ENCODE data around the gene SMIM14. TPM values are rescaled to one million over a fixed set of nuclear protein-coding genes. Genes with fewer than 3 reads are reported as not detected.

SMIM14 gene
- total RNA-seq, 1 experiment from 2014 or later = 32.3 TPM

- Mint-ChIP-seq H3K27me3 (ENCODE audit: low read depth) (no peaks in the 10 kb centered on the region), H3K9me3 (no peaks in the 10 kb centered on the region), H3K4me3 (no peak overlapping the region), H3K27ac (peak overlapping the region; percentile 34; the same call in 1 of the 2 replicates), H3K36me3 (no peaks in the 10 kb centered on the region), H3K4me1 (peaks cover 32% of the 10 kb centered on the region)
- CTCF ChIA-PET = no interaction called here
- TF ChIP-seq PRRX2 (CRISPR knock-in tag; IDR thresholded peaks at IDR 0.05) = no peak
- TF ChIP-seq FOXJ3 (CRISPR knock-in tag; IDR thresholded peaks at IDR 0.05; ENCODE audit: borderline replicate concordance) = no peak
- no peak for TF ChIP-seq ZMAT4 (CRISPR knock-in tag; IDR thresholded peaks at IDR 0.05)
- no peak for TF ChIP-seq ZNF423 (CRISPR knock-in tag; IDR thresholded peaks at IDR 0.05)
- no peak for DNase-seq (ENCODE audit: low spot score)
- POLR2A ChIA-PET = interaction anchor here (1.8 kb wide), 1 partner anchor 16 kb away, joined by 8 read pairs; the partner anchor contains the start of gene UGDH
- ATAC-seq = no peak; the same call in 1 of the 2 replicates
These were observed 95.6 kb downstream of the SMIM14 start for GRCh38 chr4:39543034-39543433.

GRCh38 chr4:39542611-39543012 lies 96.1 kb downstream of the SMIM14 start:
- ChIA-PET POLR2A (interaction anchor here (1.8 kb wide), 1 partner anchor 15 kb away, joined by 8 read pairs; the partner anchor contains the start of gene UGDH), CTCF (no interaction called here)
- no peak overlapping the region for H3K4me3 Mint-ChIP-seq
- H3K9me3 Mint-ChIP-seq = no peaks in the 10 kb centered on the region
- peak overlapping the region; percentile 34; the same call in 1 of the 2 replicates for H3K27ac Mint-ChIP-seq
- H3K27me3 Mint-ChIP-seq (ENCODE audit: low read depth) = no peaks in the 10 kb centered on the region
- H3K36me3 Mint-ChIP-seq = no peaks in the 10 kb centered on the region
- ATAC-seq = no peak
- peaks cover 32% of the 10 kb centered on the region for H3K4me1 Mint-ChIP-seq
- DNase-seq (ENCODE audit: low spot score) = no peak
- TF ChIP-seq ZNF121 (CRISPR knock-in tag; IDR thresholded peaks at IDR 0.05) (no peak), ARID4B (CRISPR knock-in tag; IDR thresholded peaks at IDR 0.05; ENCODE audit: borderline replicate concordance) (no peak), MXD4 (CRISPR knock-in tag; IDR thresholded peaks at IDR 0.05; ENCODE audit: borderline replicate concordance) (no peak)

GRCh38 chr4:39541987-39542610 lies 96.6 kb downstream of the SMIM14 start:
- Mint-ChIP-seq H3K27ac (peak overlapping the region; percentile 8; the same call in 1 of the 2 replicates), H3K4me3 (no peak overlapping the region), H3K9me3 (no peaks in the 10 kb centered on the region), H3K36me3 (no peaks in the 10 kb centered on the region), H3K27me3 (ENCODE audit: low read depth) (no peaks in the 10 kb centered on the region), H3K4me1 (peaks cover 32% of the 10 kb centered on the region)
- DNase-seq (ENCODE audit: low spot score) (no peak), ATAC-seq (no peak)
- TF ChIP-seq ATF1 (CRISPR knock-in tag; IDR thresholded peaks at IDR 0.05) = no peak
- CTCF ChIA-PET = no interaction called here
- POLR2A ChIA-PET = interaction anchor here (1.8 kb wide), 1 partner anchor 15 kb away, joined by 8 read pairs; the partner anchor contains the start of gene UGDH

- peaks cover 22% of the 10 kb centered on the region for H3K36me3 Mint-ChIP-seq
- DNase-seq (ENCODE audit: low spot score) (no peak), ATAC-seq (no peak)
- H3K27ac Mint-ChIP-seq = peak overlapping the region; percentile 35
- no peak overlapping the region for H3K4me3 Mint-ChIP-seq
- H3K27me3 Mint-ChIP-seq (ENCODE audit: low read depth) = no peaks in the 10 kb centered on the region
- H3K9me3 Mint-ChIP-seq = peaks cover 4% of the 10 kb centered on the region
- H3K4me1 Mint-ChIP-seq = peaks cover 24% of the 10 kb centered on the region
- ChIA-PET CTCF (no interaction called here), POLR2A (no interaction called here)
- no peak for TF ChIP-seq ZNF423 (CRISPR knock-in tag; IDR thresholded peaks at IDR 0.05)
- TF ChIP-seq GRHL2 (CRISPR knock-in tag; IDR thresholded peaks at IDR 0.05; ENCODE audit: insufficient replicate concordance, severe bottlenecking) = no peak
- TF ChIP-seq PREB (CRISPR knock-in tag; IDR thresholded peaks at IDR 0.05; ENCODE audit: borderline replicate concordance) = no peak
- no peak for TF ChIP-seq MAX (CRISPR knock-in tag; IDR thresholded peaks at IDR 0.05)
- no peak for TF ChIP-seq EMX1 (CRISPR knock-in tag; IDR thresholded peaks at IDR 0.05)
- no peak for TF ChIP-seq PRRX2 (CRISPR knock-in tag; IDR thresholded peaks at IDR 0.05)
- no peak for TF ChIP-seq JAZF1 (CRISPR knock-in tag; IDR thresholded peaks at IDR 0.05)
- TF ChIP-seq ELF4 (CRISPR knock-in tag; IDR thresholded peaks at IDR 0.05; ENCODE audit: low read depth) = no peak
- no peak for TF ChIP-seq FOXP4 (CRISPR knock-in tag; IDR thresholded peaks at IDR 0.05)
- TF ChIP-seq ZBTB43 (CRISPR knock-in tag; IDR thresholded peaks at IDR 0.05) = no peak
- TF ChIP-seq NR1H2 (CRISPR knock-in tag; IDR thresholded peaks at IDR 0.05) = no peak
- no peak for TF ChIP-seq SOX15 (CRISPR knock-in tag; IDR thresholded peaks at IDR 0.05)
These were observed 99.5 kb downstream of the SMIM14 start for GRCh38 chr4:39539089-39539611.

Measured in WTC11 (cell line).